HepG2 (cell line): Measurements from ENCODE around the gene NBPF9.
"Not testable (repeated sequence)": the region's sequence is repeated elsewhere in the genome, so short reads cannot be mapped to it uniquely, and the experiment has no call there.

Experiments
- ARNT ChIP-seq: fragments of 450-650 bp; IDR thresholded peaks from 2 replicates; pipeline ENCODE4 v1.6.1; 2017
- CREB1 ChIP-seq, 2 experiments: fragments of 450-650 bp in 1 of 2; IDR thresholded peaks; 2 replicates each; pipeline ENCODE4 v1.6.1; 2016 to 2017; ENCODE audit warnings: control low read depth in 1 of 2, mild to moderate bottlenecking in 1 of 2, missing compliant biosample characterization in 1 of 2, missing genetic modification characterization in 1 of 2
- EZH2 ChIP-seq: conservative IDR thresholded peaks from 2 replicates; pipeline ENCODE4 v1.6.1; 2012; ENCODE audit warnings: mild to moderate bottlenecking, low read depth, low read length, moderate library complexity
- RAD21 ChIP-seq: fragments of 450-650 bp; formaldehyde crosslinking; IDR thresholded peaks from 2 replicates; pipeline ENCODE4 v1.5.0; 2020; ENCODE audit warnings: mild to moderate bottlenecking
- ZBTB44 ChIP-seq: sonication (generic); formaldehyde crosslinking; IDR thresholded peaks from 2 replicates; pipeline ENCODE4 v1.4.0; 2020; ENCODE audit warnings: missing genetic modification reagents
- ZNF331 ChIP-seq: sonication (generic); formaldehyde crosslinking; IDR thresholded peaks from 2 replicates; pipeline ENCODE4 v1.4.0; 2020; ENCODE audit warnings: missing genetic modification reagents
- TF ChIP-seq, protein P1 (sequence below): sonication (generic); formaldehyde crosslinking; IDR thresholded peaks from 2 replicates; pipeline ENCODE4 v1.5.0; 2020; ENCODE audit warnings: mild to moderate bottlenecking, missing genetic modification reagents, moderate library complexity

GRCh38 chr1:149130938-149131337 lies 27.6 kb upstream of the NBPF9 start:
- TF ChIP-seq EZH2; ZBTB44; ZNF331 (CRISPR knock-in tag); CREB1 (IDR thresholded peaks at IDR 0.05); CREB1 (CRISPR knock-in tag; IDR thresholded peaks at IDR 0.05); ARNT; RAD21 (CRISPR knock-in tag): not testable (repeated sequence)
- TF ChIP-seq, protein P1, sequence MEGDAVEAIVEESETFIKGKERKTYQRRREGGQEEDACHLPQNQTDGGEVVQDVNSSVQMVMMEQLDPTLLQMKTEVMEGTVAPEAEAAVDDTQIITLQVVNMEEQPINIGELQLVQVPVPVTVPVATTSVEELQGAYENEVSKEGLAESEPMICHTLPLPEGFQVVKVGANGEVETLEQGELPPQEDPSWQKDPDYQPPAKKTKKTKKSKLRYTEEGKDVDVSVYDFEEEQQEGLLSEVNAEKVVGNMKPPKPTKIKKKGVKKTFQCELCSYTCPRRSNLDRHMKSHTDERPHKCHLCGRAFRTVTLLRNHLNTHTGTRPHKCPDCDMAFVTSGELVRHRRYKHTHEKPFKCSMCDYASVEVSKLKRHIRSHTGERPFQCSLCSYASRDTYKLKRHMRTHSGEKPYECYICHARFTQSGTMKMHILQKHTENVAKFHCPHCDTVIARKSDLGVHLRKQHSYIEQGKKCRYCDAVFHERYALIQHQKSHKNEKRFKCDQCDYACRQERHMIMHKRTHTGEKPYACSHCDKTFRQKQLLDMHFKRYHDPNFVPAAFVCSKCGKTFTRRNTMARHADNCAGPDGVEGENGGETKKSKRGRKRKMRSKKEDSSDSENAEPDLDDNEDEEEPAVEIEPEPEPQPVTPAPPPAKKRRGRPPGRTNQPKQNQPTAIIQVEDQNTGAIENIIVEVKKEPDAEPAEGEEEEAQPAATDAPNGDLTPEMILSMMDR (CRISPR knock-in tag) = not testable (repeated sequence)
